ENCODE results near the gene RPS6KA3. TPM values are rescaled to one million over a fixed set of nuclear protein-coding genes. Genes with fewer than 3 reads are reported as not detected.

RPS6KA3 gene
- total and polyA plus RNA-seq, 9 of the 15 experiments (the other 6 are each of a cell fraction or from before 2014, with no cell fraction given), result 10.9 to 61.9 (median 37.4) TPM

GRCh38 chrX:20266810-20267606, at the start of gene RPS6KA3 (continued):
- peak; percentile 92 for TF ChIP-seq E2F8 (IDR thresholded peaks at IDR 0.05; ENCODE audit: low read depth, partially characterized antibody)
- TF ChIP-seq IRF2 (CRISPR knock-in tag; IDR thresholded peaks at IDR 0.05), result no peak
- no peak for TF ChIP-seq SNIP1 (IDR thresholded peaks at IDR 0.05; ENCODE audit: low read depth)
- peak; percentile 36 for TF ChIP-seq KDM5B (IDR thresholded peaks at IDR 0.05; ENCODE audit: insufficient replicate concordance, low read depth, low read length)

- no peak for DNase-seq (ENCODE audit: extremely low read depth in 1 of 4, low spot score in 3 of 4)
- Histone ChIP-seq H3K36me3 (ENCODE audit: control insufficient read depth, insufficient read depth, low read length) (no peaks in the 10 kb centered on the region), H3K4me1 (replicated peaks in 1 of 2; ENCODE audit: control insufficient read depth in 2 of 2, insufficient read depth in 2 of 2, low read length in 2 of 2) (no peaks in the 10 kb centered on the region), H4K20me1 (replicated peaks; ENCODE audit: control insufficient read depth, insufficient read depth, low read length) (no peaks in the 10 kb centered on the region), H3K9me3 (replicated peaks; ENCODE audit: control insufficient read depth, insufficient read depth, low read depth, low read length) (no peaks in the 10 kb centered on the region), H3K4me2 (ENCODE audit: insufficient read depth, low read length) (no peak overlapping the region), H3K79me2 (ENCODE audit: control insufficient read depth, insufficient read depth, low read length) (no peaks in the 10 kb centered on the region), H3K9me1 (ENCODE audit: control insufficient read depth, insufficient read depth, low read length) (no peaks in the 10 kb centered on the region), H3K27ac (ENCODE audit: extremely low read depth, low read depth, low read length) (no peak overlapping the region), H3K4me3 (no peak overlapping the region), H2AFZ (ENCODE audit: low read depth, low read length) (no peak overlapping the region), H3K27me3 (ENCODE audit: control insufficient read depth in 2 of 2, insufficient read depth in 2 of 2, low read length in 2 of 2) (no peaks in the 10 kb centered on the region), H3K9ac (ENCODE audit: insufficient read depth in 1 of 2, low read depth in 2 of 2, low read length in 2 of 2) (no peak overlapping the region)
- ChIA-PET POLR2A (no interaction called here), CTCF (ENCODE audit: low intra/inter-chr PET ratio) (no interaction called here)
- no peak for FAIRE-seq
- ATAC-seq, result no peak
- intact Hi-C loops (cut with micrococcal nuclease) (no loop called here), in situ Hi-C loops (cut with MboI) (no loop called here)
- no peak for TF ChIP-seq ZNF224 (CRISPR knock-in tag; IDR thresholded peaks at IDR 0.05)
- no peak for TF ChIP-seq ZNF436 (CRISPR knock-in tag; IDR thresholded peaks at IDR 0.05)
- TF ChIP-seq ESRRB (CRISPR knock-in tag; IDR thresholded peaks at IDR 0.05; ENCODE audit: borderline replicate concordance), result no peak
- TF ChIP-seq MTA1 (IDR thresholded peaks at IDR 0.05; ENCODE audit: borderline replicate concordance), result no peak
- TF ChIP-seq PHB (CRISPR knock-in tag; IDR thresholded peaks at IDR 0.05), result no peak
- TF ChIP-seq IRF1 (CRISPR knock-in tag; IDR thresholded peaks at IDR 0.05; ENCODE audit: borderline replicate concordance), result no peak
- 0% methylated on average over 2 of the region's 2 CpGs for WGBS (ENCODE audit: insufficient coverage, low coverage, missing lambda C conversion rate)
- BruUV-seq (replicated peaks), result no TSS peak
Measured at GRCh38 chrX:20315140-20315539, 48.4 kb upstream of the RPS6KA3 start.
